GM18907 (cell line): ENCODE measurements around the gene MAPKAPK2.
A peak's percentile ranks its signal among the peaks of the same experiment; 100 is the strongest.
"Not testable (repeated sequence)": the region's sequence is repeated elsewhere in the genome, so short reads cannot be mapped to it uniquely, and the experiment has no call there.

Experiments
- ATAC-seq: cut with Tn5 transposase; IDR thresholded peaks from one replicate; pipeline ENCODE4 v1.9.1; 2021; ENCODE audit warnings: mild to moderate bottlenecking, moderate library complexity; ENCODE audit not compliant: unreplicated experiment

MAPKAPK2 gene

DNA sequence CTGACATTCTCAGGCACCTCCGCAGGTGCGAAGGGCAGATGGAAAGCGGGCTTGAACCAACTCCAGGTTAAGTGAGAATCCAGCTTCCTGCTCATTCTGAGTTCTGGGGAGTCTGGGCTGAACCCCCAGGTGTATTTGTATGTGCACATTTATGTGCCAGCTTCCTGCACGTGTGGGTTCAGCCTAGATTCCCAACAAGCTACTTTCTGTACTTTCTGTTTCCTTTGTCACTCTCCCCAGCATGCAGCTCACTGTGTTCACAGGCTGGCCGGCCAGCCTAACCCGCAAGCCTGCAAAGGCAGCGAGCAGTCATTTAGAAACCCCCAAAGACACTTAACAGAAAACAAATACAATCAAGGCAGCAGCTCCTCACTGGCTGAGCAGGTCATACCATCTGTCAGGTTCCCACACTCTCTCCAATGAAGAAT, 84.6 kb downstream of the MAPKAPK2 start:
- peak; percentile 57 for ATAC-seq

- ATAC-seq = no peak
Observed at GRCh38 chr1:206770531-206771337, 86.0 kb downstream of the MAPKAPK2 start, which contains the start of gene IL19. TSS of gene IL19 (plus strand) at chr1:206770773. CDS start at chr1:206836663, 65,890 bp downstream.

- no peak for ATAC-seq
Observed at GRCh38 chr1:206771338-206771692, 86.6 kb downstream of the MAPKAPK2 start.

DNA sequence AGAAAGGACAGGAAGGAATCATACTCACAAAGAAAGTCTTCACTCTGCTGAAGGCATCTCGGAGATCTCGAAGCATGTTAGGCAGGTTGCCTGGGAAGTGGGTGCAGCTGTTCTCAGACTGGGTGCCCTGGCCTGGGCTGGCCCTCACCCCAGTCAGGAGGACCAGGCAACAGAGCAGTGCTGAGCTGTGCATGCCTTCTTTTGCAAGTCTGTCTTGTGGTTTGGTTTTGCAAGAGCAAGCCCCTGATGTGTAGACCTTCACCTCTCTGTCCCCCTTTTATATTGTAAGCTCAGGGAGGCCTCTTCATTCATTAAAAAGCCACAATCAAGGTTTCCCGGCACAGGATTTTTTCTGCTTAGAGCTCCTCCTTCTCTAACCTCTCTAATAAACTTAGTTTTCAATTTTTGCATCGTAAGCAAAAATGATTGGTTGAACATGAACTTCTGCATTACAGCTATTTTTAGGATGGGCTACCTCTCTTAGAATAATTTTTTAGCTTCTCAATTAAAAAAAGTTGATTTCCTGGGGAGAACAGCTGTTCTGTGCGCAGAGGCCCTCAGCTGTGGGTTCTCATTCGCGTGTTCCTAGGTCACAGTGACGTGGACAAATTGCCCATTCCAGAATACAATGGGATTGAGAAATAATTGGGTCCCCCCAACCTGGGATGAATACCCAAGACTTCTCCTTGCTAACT, 87.7 kb downstream of the MAPKAPK2 start, which contains the start of gene IL10:
IL10 (minus strand) TSS at position 252 of the 695 bp plus-strand sequence; CDS start at position 193, 59 bp downstream.
- ATAC-seq = no peak

DNA sequence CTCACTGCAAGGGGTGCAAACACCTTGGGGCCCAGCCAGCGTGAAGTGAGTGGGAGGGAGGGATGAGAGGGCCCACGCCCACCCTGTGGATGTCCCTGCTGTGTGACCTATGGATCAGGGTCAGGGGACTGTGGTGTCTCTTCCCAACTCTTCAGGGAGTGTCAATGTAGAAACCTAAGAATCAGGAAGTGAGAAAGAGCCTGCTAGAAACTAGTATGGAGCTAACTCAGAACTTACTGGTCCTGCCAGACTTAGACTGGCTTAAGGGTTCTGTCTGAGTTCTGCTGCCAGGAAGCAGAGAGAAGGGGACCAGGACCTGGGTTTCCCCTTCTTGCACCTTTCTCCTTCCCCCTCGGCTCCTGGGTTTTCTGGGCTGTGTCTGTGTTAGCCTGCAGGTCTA, 89.4 kb downstream of the MAPKAPK2 start:
- no peak for ATAC-seq

DNA sequence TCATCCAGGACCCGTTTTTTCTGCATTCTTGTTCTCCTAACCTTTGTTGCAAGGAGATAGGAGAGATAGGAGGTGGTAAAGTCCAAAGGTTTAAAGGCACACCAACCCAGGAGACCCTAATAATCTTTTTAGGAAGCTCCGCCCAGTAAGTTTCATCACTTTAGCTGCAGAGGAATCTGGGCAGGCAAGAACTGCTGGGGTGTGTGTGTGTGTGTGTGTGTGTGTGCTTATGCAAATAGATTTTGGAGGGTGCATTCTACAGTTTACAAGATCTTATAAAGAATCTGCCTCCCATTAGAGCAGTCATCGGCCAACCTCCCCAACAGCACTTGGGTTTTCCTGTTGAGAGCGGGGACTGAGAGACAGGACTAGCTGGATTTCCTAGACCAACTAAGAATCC, 91.5 kb downstream of the MAPKAPK2 start:
- ATAC-seq = no peak

DNA sequence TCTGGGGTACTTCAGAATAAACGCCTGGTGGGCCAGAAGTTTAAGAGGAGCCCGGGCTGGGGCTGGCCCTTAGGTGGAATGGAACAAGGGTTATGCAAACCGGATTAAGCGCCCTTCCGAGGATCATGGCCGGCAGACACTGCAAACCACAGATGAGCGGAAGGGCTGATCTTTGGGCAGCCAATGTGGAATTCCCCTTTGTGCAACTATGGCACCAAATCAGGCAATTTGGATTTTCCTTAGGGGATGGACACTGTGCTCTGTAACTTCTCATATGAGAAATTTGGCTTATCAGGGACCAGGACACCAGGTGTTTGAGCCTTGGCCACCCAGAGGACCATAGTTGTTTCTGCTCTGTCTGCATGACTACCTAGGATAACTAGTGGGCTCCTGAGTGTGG, 93.3 kb downstream of the MAPKAPK2 start:
- no peak for ATAC-seq

- not testable (repeated sequence) for ATAC-seq
Observed at GRCh38 chr1:206778911-206779310, 94.2 kb downstream of the MAPKAPK2 start.

GRCh38 chr1:206779638-206780037, 94.9 kb downstream of the MAPKAPK2 start:
- no peak for ATAC-seq

DNA sequence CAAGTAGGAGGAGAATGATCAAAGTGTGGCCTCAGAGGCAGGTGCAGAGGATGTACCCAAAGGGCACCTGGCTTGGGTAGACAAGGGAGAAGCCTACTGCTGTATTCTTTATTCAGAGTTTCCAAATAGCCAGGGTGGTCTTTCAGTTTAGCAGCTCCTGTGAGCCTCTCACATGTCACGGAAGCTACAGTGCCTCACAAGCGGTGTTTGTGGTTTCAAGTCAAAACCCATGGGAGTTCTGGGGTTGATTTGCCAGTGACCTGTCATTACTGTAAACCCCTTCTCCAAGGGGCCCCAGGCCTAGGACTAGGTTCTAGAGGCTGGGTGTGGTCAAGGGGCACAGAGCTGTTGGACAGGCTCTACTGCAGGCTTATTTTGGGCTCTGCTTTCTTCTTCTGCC, 97.7 kb downstream of the MAPKAPK2 start:
- peak; percentile 52 for ATAC-seq

GRCh38 chr1:206783506-206783905, 98.8 kb downstream of the MAPKAPK2 start:
- ATAC-seq = no peak
